HUES6 (cell line): Measurements from ENCODE around the gene ADM5.

Source experiments
- H3K27ac ChIP-seq: 2 replicates; pipeline ENCODE4 v1.7.0; 2013; ENCODE audit warnings: low read depth, mild to moderate bottlenecking, low read length, inconsistent platforms
- H3K27me3 ChIP-seq: 2 replicates; pipeline ENCODE4 v1.6.1; 2013; ENCODE audit warnings: low read length; ENCODE audit not compliant: control insufficient read depth, insufficient read depth
- H3K36me3 ChIP-seq: 2 replicates; pipeline ENCODE4 v1.6.1; 2013; ENCODE audit warnings: low read length; ENCODE audit not compliant: control insufficient read depth, insufficient read depth
- H3K4me1 ChIP-seq: 2 replicates; pipeline ENCODE4 v1.6.1; 2013; ENCODE audit warnings: low read length; ENCODE audit not compliant: control insufficient read depth, insufficient read depth
- H3K4me3 ChIP-seq: 2 replicates; pipeline ENCODE4 v1.5.1; 2013; ENCODE audit warnings: low read depth, low read length
- H3K9ac ChIP-seq: one replicate; pipeline ENCODE4 v1.6.1; 2013; ENCODE audit warnings: mild to moderate bottlenecking, low read length
- H3K9me3 ChIP-seq: 2 replicates; pipeline ENCODE4 v1.6.1; 2013; ENCODE audit warnings: low read depth, low read length; ENCODE audit not compliant: control insufficient read depth, insufficient read depth

ADM5 gene

GRCh38 chr19:49660338-49660961, 28.9 kb upstream of the ADM5 start:
- no peak overlapping the region for H3K9ac ChIP-seq
- peaks cover 76% of the 10 kb centered on the region for H3K36me3 ChIP-seq
- H3K4me1 ChIP-seq, result peaks cover 11% of the 10 kb centered on the region
- H3K4me3 ChIP-seq, result no peak overlapping the region
- no peak overlapping the region for H3K27ac ChIP-seq
- peaks cover 8% of the 10 kb centered on the region for H3K9me3 ChIP-seq
- no peaks in the 10 kb centered on the region for H3K27me3 ChIP-seq

GRCh38 chr19:49662011-49662410, 27.4 kb upstream of the ADM5 start:
- Histone ChIP-seq H3K9ac (no peak overlapping the region), H3K27me3 (no peaks in the 10 kb centered on the region), H3K27ac (no peak overlapping the region), H3K4me1 (0 out of 2 replicates have a peak, but pooled peaks cover 2% of the 10 kb centered on the region), H3K4me3 (no peak overlapping the region), H3K9me3 (peaks cover 8% of the 10 kb centered on the region), H3K36me3 (peaks cover 61% of the 10 kb centered on the region)

GRCh38 chr19:49663224-49663623, 26.2 kb upstream of the ADM5 start:
- Histone ChIP-seq H3K27me3 (no peaks in the 10 kb centered on the region), H3K4me3 (no peak overlapping the region), H3K36me3 (peaks cover 58% of the 10 kb centered on the region), H3K9ac (no peak overlapping the region), H3K27ac (no peak overlapping the region), H3K4me1 (0 out of 2 replicates have a peak, but pooled peaks cover 2% of the 10 kb centered on the region), H3K9me3 (peaks cover 8% of the 10 kb centered on the region)

- H3K27ac ChIP-seq, result 0 out of 2 replicates have a peak overlapping the region, but pooled peaks have one; percentile 11
- H3K9ac ChIP-seq, result peak overlapping the region; percentile 86
- 0 out of 2 replicates have a peak, but pooled peaks cover 2% of the 10 kb centered on the region for H3K4me1 ChIP-seq
- peaks cover 53% of the 10 kb centered on the region for H3K36me3 ChIP-seq
- no peaks in the 10 kb centered on the region for H3K27me3 ChIP-seq
- peak overlapping the region; percentile 98 for H3K4me3 ChIP-seq
- peaks cover 8% of the 10 kb centered on the region for H3K9me3 ChIP-seq
These were observed 25.0 kb upstream of the ADM5 start for GRCh38 chr19:49664171-49665035.

GRCh38 chr19:49665036-49665350, 24.4 kb upstream of the ADM5 start:
- H3K36me3 ChIP-seq, result peaks cover 51% of the 10 kb centered on the region
- H3K27ac ChIP-seq, result peak overlapping the region; percentile 11; the same call in 1 of the 2 replicates
- H3K4me3 ChIP-seq, result peak overlapping the region; percentile 98
- H3K27me3 ChIP-seq, result no peaks in the 10 kb centered on the region
- H3K4me1 ChIP-seq, result 0 out of 2 replicates have a peak, but pooled peaks cover 2% of the 10 kb centered on the region
- peak overlapping the region; percentile 86 for H3K9ac ChIP-seq
- H3K9me3 ChIP-seq, result peaks cover 6% of the 10 kb centered on the region

GRCh38 chr19:49665351-49666119, 23.9 kb upstream of the ADM5 start, which contains the start of the genes BCL2L12 and IRF3:
Gene BCL2L12, plus strand, starts transcription at chr19:49665933. Its CDS starts 760 bp downstream, at chr19:49666693.
Gene IRF3, minus strand, starts transcription at chr19:49665857. Its CDS starts 1,019 bp downstream, at chr19:49664838.
- Histone ChIP-seq H3K4me1 (0 out of 2 replicates have a peak, but pooled peaks cover 2% of the 10 kb centered on the region), H3K27me3 (no peaks in the 10 kb centered on the region), H3K9me3 (peaks cover under 1% of the 10 kb centered on the region; the same call in 1 of the 2 replicates), H3K9ac (peak within 1 kb of the TSS; percentile 86), H3K27ac (peak within 1 kb of the TSS; percentile 38; the same call in 1 of the 2 replicates), H3K36me3 (peaks cover 51% of the 10 kb centered on the region), H3K4me3 (peak within 1 kb of the TSS; percentile 98)

- Histone ChIP-seq H3K27me3 (no peaks in the 10 kb centered on the region), H3K4me3 (peak overlapping the region; percentile 98), H3K4me1 (0 out of 2 replicates have a peak, but pooled peaks cover 2% of the 10 kb centered on the region), H3K9ac (peak overlapping the region; percentile 62), H3K9me3 (no peaks in the 10 kb centered on the region), H3K36me3 (peaks cover 47% of the 10 kb centered on the region), H3K27ac (no peak overlapping the region)
These were observed 23.3 kb upstream of the ADM5 start for GRCh38 chr19:49666120-49666444.

GRCh38 chr19:49667473-49667872, 21.9 kb upstream of the ADM5 start:
- no peak overlapping the region for H3K27ac ChIP-seq
- peaks cover 33% of the 10 kb centered on the region for H3K36me3 ChIP-seq
- no peaks in the 10 kb centered on the region for H3K9me3 ChIP-seq
- H3K9ac ChIP-seq, result no peak overlapping the region
- peaks cover 10% of the 10 kb centered on the region for H3K4me1 ChIP-seq
- no peak overlapping the region for H3K4me3 ChIP-seq
- no peaks in the 10 kb centered on the region for H3K27me3 ChIP-seq

- H3K9me3 ChIP-seq, result no peaks in the 10 kb centered on the region
- H3K9ac ChIP-seq, result no peak overlapping the region
- peaks cover 7% of the 10 kb centered on the region for H3K4me1 ChIP-seq
- no peaks in the 10 kb centered on the region for H3K27me3 ChIP-seq
- H3K27ac ChIP-seq, result no peak overlapping the region
- H3K36me3 ChIP-seq, result peaks cover 34% of the 10 kb centered on the region
- H3K4me3 ChIP-seq, result no peak overlapping the region
These were observed 19.9 kb upstream of the ADM5 start for GRCh38 chr19:49669516-49669915.

GRCh38 chr19:49672131-49672919, 17.1 kb upstream of the ADM5 start:
- H3K9ac ChIP-seq, result peak overlapping the region; percentile 57
- H3K9me3 ChIP-seq, result no peaks in the 10 kb centered on the region
- peaks cover 10% of the 10 kb centered on the region for H3K4me1 ChIP-seq
- H3K27ac ChIP-seq, result no peak overlapping the region
- peaks cover 31% of the 10 kb centered on the region for H3K36me3 ChIP-seq
- H3K27me3 ChIP-seq, result no peaks in the 10 kb centered on the region
- peak overlapping the region; percentile 45 for H3K4me3 ChIP-seq
